Progenitor cell of endocrine pancreas (in vitro differentiated cells): ENCODE results near the gene CORO1C. TPM values are rescaled to one million over a fixed set of nuclear protein-coding genes. Genes with fewer than 3 reads are reported as not detected.

Source experiments
- DNase-seq: peaks from one replicate; pipeline ENCODE4 v3.0.0; 2021; ENCODE audit warnings: low spot score; ENCODE audit not compliant: unreplicated experiment
- H3K27ac Mint-ChIP-seq: 2 replicates; pipeline ENCODE4 v1.8.0; 2021; ENCODE audit warnings: mild to moderate bottlenecking, moderate library complexity, mixed read lengths
- H3K27me3 Mint-ChIP-seq: 2 replicates; pipeline ENCODE4 v1.8.0; 2021; ENCODE audit warnings: mixed read lengths
- H3K36me3 Mint-ChIP-seq: 2 replicates; pipeline ENCODE4 v1.8.0; 2022; ENCODE audit warnings: mixed read lengths; ENCODE audit not compliant: insufficient read depth
- H3K4me1 Mint-ChIP-seq: 2 replicates; pipeline ENCODE4 v1.8.0; 2021; ENCODE audit warnings: low read depth, mixed read lengths
- H3K4me3 Mint-ChIP-seq: 2 replicates; pipeline ENCODE4 v1.8.0; 2021; ENCODE audit warnings: low read depth, mild to moderate bottlenecking, moderate library complexity, mixed read lengths
- H3K9me3 Mint-ChIP-seq: 2 replicates; pipeline ENCODE4 v1.8.0; 2021; ENCODE audit warnings: low read depth, mixed read lengths
- total RNA-seq: library from RNA; stranded (reverse); gene quantifications from 2 replicates; pipeline ENCODE4 v1.2.1, GENCODE V29; 2021
- TF ChIP-seq, protein P1 (sequence below): fragments of 200-600 bp; sonication (generic); IDR thresholded peaks from one replicate; pipeline ENCODE4 v1.5.0; 2021; ENCODE audit warnings: antibody characterized with exemption, mild to moderate bottlenecking; ENCODE audit not compliant: unreplicated experiment

The CORO1C gene
- total RNA-seq, 1 donor from 2014 or later = 68.3 TPM

DNA sequence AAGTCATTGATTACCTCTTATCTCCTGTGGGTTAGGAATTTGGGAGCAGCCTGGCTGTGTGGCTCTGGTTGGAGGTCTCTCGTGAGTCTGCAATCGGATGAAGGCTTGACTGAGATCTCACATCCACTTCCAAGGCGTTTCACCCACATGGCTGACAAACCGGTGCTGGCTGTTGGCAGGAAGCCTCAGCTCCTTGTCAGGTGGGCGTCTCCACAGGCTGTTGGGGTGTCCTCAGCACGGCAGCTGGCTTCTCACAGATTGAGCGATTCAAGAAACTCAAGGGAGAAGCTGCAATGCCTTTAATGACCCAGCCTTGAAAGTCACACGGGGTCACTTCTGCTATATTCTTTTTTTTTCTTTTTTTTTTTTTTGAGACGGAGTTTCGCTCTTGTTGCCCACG is 28.6 kb upstream of the CORO1C start:
- Mint-ChIP-seq H3K27me3 (no peaks in the 10 kb centered on the region), H3K4me1 (peaks cover 8% of the 10 kb centered on the region), H3K36me3 (no peaks in the 10 kb centered on the region), H3K4me3 (no peak overlapping the region), H3K27ac (no peak overlapping the region), H3K9me3 (no peaks in the 10 kb centered on the region)
- TF ChIP-seq, protein P1, sequence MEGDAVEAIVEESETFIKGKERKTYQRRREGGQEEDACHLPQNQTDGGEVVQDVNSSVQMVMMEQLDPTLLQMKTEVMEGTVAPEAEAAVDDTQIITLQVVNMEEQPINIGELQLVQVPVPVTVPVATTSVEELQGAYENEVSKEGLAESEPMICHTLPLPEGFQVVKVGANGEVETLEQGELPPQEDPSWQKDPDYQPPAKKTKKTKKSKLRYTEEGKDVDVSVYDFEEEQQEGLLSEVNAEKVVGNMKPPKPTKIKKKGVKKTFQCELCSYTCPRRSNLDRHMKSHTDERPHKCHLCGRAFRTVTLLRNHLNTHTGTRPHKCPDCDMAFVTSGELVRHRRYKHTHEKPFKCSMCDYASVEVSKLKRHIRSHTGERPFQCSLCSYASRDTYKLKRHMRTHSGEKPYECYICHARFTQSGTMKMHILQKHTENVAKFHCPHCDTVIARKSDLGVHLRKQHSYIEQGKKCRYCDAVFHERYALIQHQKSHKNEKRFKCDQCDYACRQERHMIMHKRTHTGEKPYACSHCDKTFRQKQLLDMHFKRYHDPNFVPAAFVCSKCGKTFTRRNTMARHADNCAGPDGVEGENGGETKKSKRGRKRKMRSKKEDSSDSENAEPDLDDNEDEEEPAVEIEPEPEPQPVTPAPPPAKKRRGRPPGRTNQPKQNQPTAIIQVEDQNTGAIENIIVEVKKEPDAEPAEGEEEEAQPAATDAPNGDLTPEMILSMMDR = no peak
- no peak for DNase-seq

DNA sequence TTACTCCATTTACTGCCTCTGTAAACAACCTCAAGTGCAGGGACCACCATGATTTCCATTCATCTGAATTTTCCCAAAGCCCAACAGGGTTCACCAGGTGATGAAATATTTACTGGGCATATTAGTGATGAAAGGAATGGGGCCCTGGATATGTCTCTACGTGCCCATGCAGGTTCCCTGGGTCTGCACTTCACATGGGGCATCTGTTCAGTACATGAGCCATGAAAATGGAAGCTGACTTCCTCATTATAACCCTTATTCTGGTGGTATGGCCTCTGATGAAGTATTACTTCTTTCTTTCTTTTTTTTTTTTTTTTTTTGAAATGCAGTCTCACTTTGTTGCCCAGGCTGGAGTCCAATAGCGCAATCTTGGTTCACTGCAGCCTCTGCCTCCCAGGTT is 26.5 kb upstream of the CORO1C start:
- H3K4me1 Mint-ChIP-seq = peaks cover 8% of the 10 kb centered on the region
- no peaks in the 10 kb centered on the region for H3K9me3 Mint-ChIP-seq
- no peaks in the 10 kb centered on the region for H3K27me3 Mint-ChIP-seq
- no peaks in the 10 kb centered on the region for H3K36me3 Mint-ChIP-seq
- H3K27ac Mint-ChIP-seq = peak overlapping the region; percentile 45
- TF ChIP-seq, protein P1 = no peak
- DNase-seq = no peak
- no peak overlapping the region for H3K4me3 Mint-ChIP-seq

DNA sequence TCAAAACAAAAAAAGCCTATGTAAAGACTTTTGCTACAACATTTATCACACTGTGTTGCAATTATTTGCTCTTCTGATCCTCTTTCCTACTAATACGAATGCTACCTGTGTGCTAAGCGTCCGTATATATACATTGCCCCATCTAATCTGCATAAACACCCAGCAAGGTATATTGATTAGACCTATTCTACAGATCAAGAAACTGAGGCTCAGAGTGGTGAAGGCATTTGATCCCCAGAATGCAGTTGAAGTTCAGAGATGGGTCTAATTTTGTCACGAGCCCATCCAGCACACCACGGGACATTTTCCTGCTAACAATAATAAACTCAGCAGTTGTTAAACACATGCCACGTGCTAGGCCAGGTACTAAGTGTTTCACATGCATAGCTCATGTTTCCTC is 25.1 kb upstream of the CORO1C start:
- Mint-ChIP-seq H3K9me3 (no peaks in the 10 kb centered on the region), H3K4me3 (no peak overlapping the region), H3K27me3 (no peaks in the 10 kb centered on the region), H3K27ac (no peak overlapping the region), H3K4me1 (peaks cover 8% of the 10 kb centered on the region), H3K36me3 (no peaks in the 10 kb centered on the region)
- no peak for DNase-seq
- TF ChIP-seq, protein P1 = no peak

DNA sequence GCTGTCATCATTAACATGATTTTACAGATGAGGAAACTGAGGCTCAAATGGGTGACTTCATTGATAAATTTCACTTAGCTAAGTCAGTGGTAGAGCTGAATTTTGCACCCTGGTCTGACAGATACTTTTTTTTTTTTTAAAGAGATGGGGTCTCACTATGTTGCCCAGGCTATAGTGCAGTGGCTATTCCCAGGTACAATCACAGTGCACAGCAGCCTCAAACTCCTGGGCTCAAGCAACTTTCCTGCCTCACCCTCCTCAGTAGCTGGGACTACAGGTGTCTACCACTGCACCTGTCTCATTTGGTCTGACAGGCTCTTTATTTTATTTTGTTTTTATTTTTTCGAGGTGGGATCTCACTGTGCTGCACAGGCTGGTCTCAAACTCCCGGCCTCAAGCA is 24.2 kb upstream of the CORO1C start:
- Mint-ChIP-seq H3K36me3 (no peaks in the 10 kb centered on the region), H3K27ac (no peak overlapping the region), H3K27me3 (no peaks in the 10 kb centered on the region), H3K9me3 (no peaks in the 10 kb centered on the region), H3K4me1 (peaks cover 8% of the 10 kb centered on the region), H3K4me3 (no peak overlapping the region)
- TF ChIP-seq, protein P1 = no peak
- DNase-seq = no peak

DNA sequence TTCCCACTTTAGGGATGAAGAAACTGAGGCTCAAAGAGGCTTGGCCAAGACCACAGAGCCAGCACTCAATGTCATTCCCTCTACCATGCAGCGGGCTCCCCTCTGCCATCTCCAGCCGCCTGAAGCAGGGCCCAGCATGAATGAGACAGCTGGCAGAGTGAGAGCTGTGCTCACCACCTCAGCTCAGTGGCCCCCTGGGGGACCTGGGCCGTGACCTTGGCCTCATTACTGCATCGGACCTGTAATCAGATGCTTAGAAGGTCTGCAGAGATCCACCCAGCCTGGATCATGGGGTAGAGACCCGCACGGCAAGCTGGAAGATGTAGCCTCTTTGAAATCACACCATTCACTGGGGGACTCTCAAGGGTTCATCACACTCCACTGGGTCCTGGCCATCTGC is 22.7 kb upstream of the CORO1C start:
- Mint-ChIP-seq H3K9me3 (no peaks in the 10 kb centered on the region), H3K27ac (no peak overlapping the region), H3K36me3 (no peaks in the 10 kb centered on the region), H3K4me1 (no peaks in the 10 kb centered on the region), H3K27me3 (no peaks in the 10 kb centered on the region), H3K4me3 (no peak overlapping the region)
- DNase-seq = no peak
- TF ChIP-seq, protein P1 = no peak

DNA sequence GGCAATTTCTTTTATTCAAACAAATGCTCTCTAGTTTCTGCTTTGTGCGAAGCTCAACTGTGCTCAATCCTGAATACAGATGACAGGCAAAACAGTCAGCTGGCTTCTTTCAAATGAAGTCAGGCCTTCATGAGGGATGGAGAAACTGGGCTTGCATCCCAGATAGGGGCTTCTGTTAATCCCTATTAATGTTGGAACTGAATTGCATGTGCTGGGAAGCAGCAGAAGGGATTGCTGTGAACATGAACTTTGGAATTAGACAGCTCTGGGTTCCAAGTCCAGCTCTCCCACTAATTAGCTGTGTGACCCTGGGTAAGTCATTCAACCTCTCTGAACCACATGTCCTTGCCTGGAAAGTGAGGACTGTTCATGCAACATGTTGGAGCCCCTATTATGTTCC is 21.1 kb upstream of the CORO1C start:
- H3K4me3 Mint-ChIP-seq = no peak overlapping the region
- H3K9me3 Mint-ChIP-seq = no peaks in the 10 kb centered on the region
- H3K4me1 Mint-ChIP-seq = no peaks in the 10 kb centered on the region
- no peak overlapping the region for H3K27ac Mint-ChIP-seq
- DNase-seq = no peak
- TF ChIP-seq, protein P1 = no peak
- no peaks in the 10 kb centered on the region for H3K36me3 Mint-ChIP-seq
- H3K27me3 Mint-ChIP-seq = no peaks in the 10 kb centered on the region
